Measurements from ENCODE around the gene CC2D1B. TPM values are rescaled to one million over a fixed set of nuclear protein-coding genes. Genes with fewer than 3 reads are reported as not detected.

The CC2D1B gene
- total and polyA plus RNA-seq, 9 donors = 15.5 to 38.9 (median 27.0) TPM

DNA sequence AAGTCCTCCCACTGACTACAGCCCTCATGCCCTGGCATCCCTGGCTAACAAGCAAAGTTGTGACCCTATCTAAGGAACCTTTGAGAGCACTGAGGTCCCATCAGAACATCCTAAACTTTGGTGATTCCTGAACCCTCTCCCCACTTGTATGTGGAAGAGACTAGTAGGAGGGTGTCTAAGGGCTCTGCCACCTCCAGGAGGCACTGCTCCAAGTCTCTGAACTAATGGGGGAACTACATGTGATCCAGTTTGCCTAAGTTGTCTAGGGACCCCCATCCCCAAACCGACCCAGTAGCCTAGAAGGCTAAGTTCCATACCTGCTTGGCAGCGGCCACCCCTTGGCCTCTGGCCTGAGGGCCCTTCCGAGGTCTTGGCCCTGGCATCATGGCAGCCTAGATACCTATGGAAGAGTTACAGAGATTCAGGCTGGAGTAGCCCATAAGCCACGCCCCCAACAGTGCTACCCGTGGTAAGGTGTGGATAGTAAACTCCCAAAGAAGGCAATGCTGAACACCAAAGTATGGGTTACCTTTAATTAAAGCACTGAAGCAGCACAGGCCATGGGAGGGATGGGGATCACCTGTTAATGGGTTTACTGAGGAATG is 1.7 kb downstream of the CC2D1B start:
- H3K27ac ChIP-seq = peak overlapping the region in 1 of 2 donors; percentile 74
- whole genome bisulfite sequencing, 3 donors = 77 to 81% (median 79%) methylated on average over 5 of the region's 5 CpGs
- intact Hi-C loops (cut with DNase I) = no loop called here
- H3K36me3 ChIP-seq = no peaks in the 10 kb centered on the region
- H3K9me3 ChIP-seq = no peaks in the 10 kb centered on the region
- DNase-seq = peak in 3 of 5 donors; percentile 35 to 47 (median 42)
- TF ChIP-seq EP300 (IDR thresholded peaks at IDR 0.05) = no peak
- TF ChIP-seq POLR2A (IDR thresholded peaks at IDR 0.05) = no peak
- TF ChIP-seq, protein P1, sequence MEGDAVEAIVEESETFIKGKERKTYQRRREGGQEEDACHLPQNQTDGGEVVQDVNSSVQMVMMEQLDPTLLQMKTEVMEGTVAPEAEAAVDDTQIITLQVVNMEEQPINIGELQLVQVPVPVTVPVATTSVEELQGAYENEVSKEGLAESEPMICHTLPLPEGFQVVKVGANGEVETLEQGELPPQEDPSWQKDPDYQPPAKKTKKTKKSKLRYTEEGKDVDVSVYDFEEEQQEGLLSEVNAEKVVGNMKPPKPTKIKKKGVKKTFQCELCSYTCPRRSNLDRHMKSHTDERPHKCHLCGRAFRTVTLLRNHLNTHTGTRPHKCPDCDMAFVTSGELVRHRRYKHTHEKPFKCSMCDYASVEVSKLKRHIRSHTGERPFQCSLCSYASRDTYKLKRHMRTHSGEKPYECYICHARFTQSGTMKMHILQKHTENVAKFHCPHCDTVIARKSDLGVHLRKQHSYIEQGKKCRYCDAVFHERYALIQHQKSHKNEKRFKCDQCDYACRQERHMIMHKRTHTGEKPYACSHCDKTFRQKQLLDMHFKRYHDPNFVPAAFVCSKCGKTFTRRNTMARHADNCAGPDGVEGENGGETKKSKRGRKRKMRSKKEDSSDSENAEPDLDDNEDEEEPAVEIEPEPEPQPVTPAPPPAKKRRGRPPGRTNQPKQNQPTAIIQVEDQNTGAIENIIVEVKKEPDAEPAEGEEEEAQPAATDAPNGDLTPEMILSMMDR (IDR thresholded peaks at IDR 0.05) = no peak
- H3K4me3 ChIP-seq = no peak overlapping the region
- peaks cover 6% of the 10 kb centered on the region for H3K4me1 ChIP-seq (ENCODE audit: insufficient read depth)
- H3K27me3 ChIP-seq = no peaks in the 10 kb centered on the region

DNA sequence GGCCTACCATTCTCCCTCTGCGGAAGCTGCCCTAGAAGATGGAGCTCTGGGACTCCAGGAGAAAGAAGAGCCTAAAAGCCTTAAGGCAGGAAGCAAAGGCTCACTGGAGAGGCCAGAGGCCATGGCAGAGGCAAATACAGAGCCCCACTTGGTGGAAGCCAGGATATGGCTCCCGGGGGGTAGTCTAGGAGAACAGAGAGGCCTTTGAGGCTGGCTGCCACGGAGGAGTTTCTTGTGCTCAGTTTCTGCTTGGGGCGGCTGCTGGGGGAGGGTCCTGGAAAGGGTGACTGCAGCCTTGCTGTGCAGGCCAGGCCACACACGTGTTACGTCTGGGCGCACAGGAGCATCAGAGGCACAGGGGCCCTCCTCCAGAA is 5.4 kb downstream of the CC2D1B start:
- no peak for DNase-seq
- no peaks in the 10 kb centered on the region for H3K36me3 ChIP-seq
- intact Hi-C loops (cut with DNase I) = no loop called here
- WGBS, 3 donors = 87 to 94% (median 90%) methylated on average over 7 of the region's 7 CpGs
- no peak overlapping the region for H3K27ac ChIP-seq
- no peaks in the 10 kb centered on the region for H3K9me3 ChIP-seq
- no peak for TF ChIP-seq EP300 (IDR thresholded peaks at IDR 0.05)
- TF ChIP-seq, protein P1 (IDR thresholded peaks at IDR 0.05) = no peak
- no peak for TF ChIP-seq POLR2A (IDR thresholded peaks at IDR 0.05)
- H3K4me3 ChIP-seq = no peak overlapping the region
- H3K4me1 ChIP-seq (ENCODE audit: insufficient read depth) = peaks cover 4% of the 10 kb centered on the region
- H3K27me3 ChIP-seq = no peaks in the 10 kb centered on the region

DNA sequence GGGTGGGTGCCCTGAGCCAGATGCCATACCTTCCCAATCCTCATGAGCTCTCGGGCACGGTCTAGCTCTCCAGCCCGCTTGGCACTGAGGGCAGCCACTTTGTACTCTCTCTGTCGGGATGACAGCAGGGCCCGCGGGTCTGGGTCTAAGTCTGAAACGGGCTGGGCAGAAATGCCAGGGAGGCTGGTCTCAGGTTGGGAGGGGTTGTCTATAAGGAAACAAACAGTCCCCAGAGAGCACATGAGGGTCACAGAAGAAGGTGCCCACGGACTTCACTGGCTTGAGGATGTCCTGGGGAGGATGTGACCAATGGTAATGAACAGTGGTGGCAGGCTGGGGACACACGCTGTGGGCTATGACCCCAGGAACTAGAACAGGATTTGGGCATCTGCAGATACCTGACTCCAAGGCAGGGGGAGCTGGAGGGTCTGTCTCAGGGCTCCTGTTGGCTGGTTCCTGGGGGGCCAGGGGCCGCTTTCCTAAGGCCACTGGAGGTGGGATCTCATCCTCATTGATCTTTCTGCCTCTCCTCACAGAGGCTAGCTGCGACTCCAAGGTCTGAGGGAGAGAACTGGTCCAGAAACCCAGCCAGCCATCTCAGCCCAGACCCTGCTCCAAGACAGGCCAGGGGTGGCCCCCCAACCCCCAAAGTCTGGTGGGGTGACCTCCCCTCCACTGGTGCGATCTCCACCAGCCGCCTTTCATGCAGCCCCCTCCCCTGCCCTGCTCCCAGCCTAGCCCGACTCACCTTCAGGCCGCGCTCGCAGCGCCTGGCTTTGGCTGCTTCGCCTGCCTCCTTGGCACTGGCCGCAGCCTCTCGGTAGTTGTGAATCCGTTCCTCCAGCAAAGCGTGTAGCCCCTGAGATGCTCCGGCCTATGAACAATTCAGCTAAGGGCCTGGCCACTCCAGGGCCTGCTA is 6.1 kb downstream of the CC2D1B start:
- Histone ChIP-seq H3K27me3 (no peaks in the 10 kb centered on the region), H3K4me3 (no peak overlapping the region), H3K9me3 (no peaks in the 10 kb centered on the region), H3K4me1 (ENCODE audit: insufficient read depth) (peaks cover 1% of the 10 kb centered on the region), H3K36me3 (no peaks in the 10 kb centered on the region), H3K27ac (no peak overlapping the region)
- TF ChIP-seq, protein P1 (IDR thresholded peaks at IDR 0.05) = no peak
- TF ChIP-seq EP300 (IDR thresholded peaks at IDR 0.05) = no peak
- no peak for TF ChIP-seq POLR2A (IDR thresholded peaks at IDR 0.05)
- WGBS, 3 donors = 92 to 94% (median 93%) methylated on average over 24 of the region's 24 CpGs
- intact Hi-C loops (cut with DNase I) = no loop called here
- no peak for DNase-seq

DNA sequence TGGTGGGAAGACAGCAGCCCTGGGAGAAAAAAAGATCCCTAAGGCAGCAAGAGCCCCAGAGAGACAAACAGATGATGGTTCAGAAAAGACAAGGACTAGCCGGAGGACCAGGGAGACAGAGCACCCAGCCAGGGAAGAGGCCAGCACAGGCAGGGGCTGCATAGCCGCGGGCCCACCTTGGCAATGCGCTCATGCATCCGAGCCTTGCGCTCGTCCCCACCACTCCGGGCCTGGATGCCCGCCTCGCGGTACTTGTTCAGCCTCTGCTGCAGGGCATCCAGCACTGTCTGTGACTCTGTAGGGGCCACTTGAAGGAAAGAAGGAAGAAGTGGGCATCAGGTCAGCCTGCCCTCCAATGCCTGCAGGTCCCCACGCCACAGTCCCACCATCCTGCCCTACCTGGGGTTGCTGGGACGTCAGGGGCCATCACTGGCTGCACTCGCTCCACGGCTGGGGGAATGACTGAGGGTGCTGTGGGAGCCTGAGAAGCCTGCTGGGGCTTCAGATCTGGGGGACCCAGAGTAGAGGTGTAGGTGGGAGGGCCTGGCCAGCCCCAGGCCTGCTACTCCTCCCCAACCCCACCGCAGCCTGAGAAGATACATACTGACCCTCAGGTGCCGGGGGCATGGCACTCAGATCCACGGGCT is 7.0 kb downstream of the CC2D1B start:
- no peaks in the 10 kb centered on the region for H3K36me3 ChIP-seq
- H3K9me3 ChIP-seq = no peaks in the 10 kb centered on the region
- TF ChIP-seq POLR2A (IDR thresholded peaks at IDR 0.05) = no peak
- no peak for TF ChIP-seq EP300 (IDR thresholded peaks at IDR 0.05)
- TF ChIP-seq, protein P1 (IDR thresholded peaks at IDR 0.05) = no peak
- intact Hi-C loops (cut with DNase I) = no loop called here
- 92 to 93% (median 93%) methylated on average over 15 to 18 of the region's 18 CpGs for WGBS, 3 donors
- no peak for DNase-seq
- H3K27ac ChIP-seq = no peak overlapping the region
- H3K4me3 ChIP-seq = no peak overlapping the region
- H3K27me3 ChIP-seq = no peaks in the 10 kb centered on the region
- no peaks in the 10 kb centered on the region for H3K4me1 ChIP-seq (ENCODE audit: insufficient read depth)
